ENCODE measurements around the gene AKIP1.

GRCh38 chr11:8922691-8923090, 11.7 kb downstream of the AKIP1 start:
- TF ChIP-seq CTCF (IDR thresholded peaks at IDR 0.05) = no peak
- TF ChIP-seq EZH2 (IDR thresholded peaks at IDR 0.05) = no peak
